GM18907 (cell line): Measurements from ENCODE around the gene TCEA3.

ENCODE experiments used
- ATAC-seq: cut with Tn5 transposase; IDR thresholded peaks from one replicate; pipeline ENCODE4 v1.9.1; 2021; ENCODE audit warnings: mild to moderate bottlenecking, moderate library complexity; ENCODE audit not compliant: unreplicated experiment

The TCEA3 gene

GRCh38 chr1:23341931-23342692 lies 82.4 kb downstream of the TCEA3 start:
- ATAC-seq: no peak

DNA sequence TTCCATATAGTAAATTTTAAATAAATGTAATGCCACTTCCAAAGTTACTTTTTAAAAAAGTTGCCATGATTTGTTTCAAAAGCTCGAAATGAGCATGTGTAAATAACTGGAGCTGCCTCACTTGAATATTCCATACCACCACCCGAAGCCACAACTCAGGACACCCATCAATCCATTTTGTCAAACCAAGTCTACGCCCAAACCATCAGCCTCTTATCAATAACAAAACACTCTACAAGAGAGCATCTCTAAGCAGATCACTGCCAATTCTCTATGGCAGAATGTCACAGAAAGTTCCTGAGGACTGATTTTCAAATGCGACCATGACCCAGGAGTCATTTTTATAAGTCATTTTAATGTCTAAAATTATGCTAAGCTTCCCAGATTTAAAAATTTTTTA lies 84.9 kb downstream of the TCEA3 start:
- ATAC-seq: no peak

DNA sequence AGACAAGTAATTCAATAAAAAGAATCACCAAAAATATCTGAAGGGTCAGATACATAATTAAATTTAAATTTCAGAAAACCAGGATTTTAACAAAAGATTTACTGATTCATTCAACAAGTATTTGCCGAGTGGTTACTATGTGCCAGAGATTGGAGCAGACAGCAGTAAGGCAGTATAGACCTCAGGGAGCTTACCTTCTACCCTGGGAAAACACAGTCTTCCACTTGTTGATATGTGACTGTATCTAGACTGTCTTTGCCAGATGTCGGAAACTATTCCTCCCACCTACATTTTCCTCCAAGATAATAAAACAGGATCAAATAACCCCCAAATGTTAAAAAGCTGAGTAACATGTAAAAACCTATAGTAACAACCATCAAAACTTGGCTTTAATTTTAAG lies 86.7 kb downstream of the TCEA3 start:
- ATAC-seq: no peak

- ATAC-seq: no peak
These were observed 92.8 kb downstream of the TCEA3 start for GRCh38 chr1:23331713-23332112.
